SKM-1 (cell line): Measurements from ENCODE around the gene CALML5.

Experiments used
- DNase-seq: peaks from one replicate; lab custom pipeline; 2025; ENCODE audit not compliant: unreplicated experiment; lab: John Stamatoyannopoulos, UW

Gene CALML5

DNA sequence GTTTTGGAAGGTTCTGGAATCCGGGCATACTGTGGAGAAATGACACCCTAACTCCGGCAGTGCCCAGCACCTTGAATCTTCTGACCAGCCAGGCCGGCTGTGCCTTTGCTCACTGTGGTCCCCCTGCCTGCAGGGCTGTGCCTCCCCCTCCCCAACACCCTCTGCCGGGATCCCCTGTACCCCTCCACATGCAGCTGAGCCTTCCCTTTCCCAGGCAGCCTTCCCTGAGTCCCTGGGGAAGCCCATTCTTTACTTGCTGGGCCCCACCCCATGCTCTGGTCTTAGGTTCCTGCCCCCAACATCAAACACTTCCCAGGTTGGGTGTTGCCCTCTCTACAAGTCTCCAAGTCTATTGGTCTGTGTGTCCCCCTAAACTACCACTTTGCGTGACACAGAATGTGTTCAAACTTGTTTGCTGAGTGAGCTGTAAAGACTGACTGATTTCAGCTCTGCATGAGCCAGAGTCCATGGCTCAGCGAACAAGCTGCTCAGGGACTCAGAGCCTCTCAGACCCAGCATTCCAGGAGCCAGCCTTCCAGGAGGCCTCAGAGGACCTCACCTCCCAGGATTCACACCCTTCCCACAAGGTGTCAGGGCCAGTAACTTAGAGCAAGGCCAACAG, 31.6 kb downstream of the CALML5 start:
- DNase-seq: no peak

- no peak for DNase-seq
Measured at GRCh38 chr10:5467207-5467535, 32.2 kb downstream of the CALML5 start.

DNA sequence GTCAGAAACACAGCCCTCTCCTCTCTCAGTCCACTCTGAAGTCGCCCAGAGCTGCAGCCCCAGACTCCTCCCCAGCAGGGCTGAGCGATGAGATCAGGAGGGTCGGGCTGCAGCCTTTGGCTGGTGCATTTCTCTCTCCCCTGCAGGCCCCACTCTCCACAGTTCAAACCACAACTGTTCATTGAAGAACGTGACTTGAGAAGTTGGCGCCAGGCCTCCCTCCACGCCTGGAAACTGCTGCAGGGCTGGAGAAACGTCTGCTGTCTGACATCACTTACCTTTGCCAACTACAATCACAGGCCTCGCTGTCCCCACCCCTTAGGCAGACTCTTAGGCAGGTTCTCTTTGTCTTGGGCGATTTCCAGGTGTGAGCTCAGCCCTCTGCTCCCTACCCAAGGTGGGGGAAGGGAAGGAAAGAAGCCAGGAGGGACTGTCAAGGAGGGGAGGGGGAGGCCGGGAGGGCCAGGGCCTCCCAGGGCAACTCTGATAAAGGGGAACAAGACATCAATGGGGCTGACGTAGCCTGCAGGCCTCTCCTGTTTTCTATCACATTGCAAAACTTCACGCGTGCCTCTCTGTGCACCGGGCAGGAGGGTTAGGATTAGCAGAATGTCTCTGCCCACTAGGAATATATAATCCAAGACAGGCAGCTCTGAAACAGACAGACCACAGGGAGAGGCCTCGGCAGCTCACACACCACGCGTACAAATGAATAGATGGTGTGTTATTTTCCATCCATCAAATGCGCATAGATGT, 32.7 kb downstream of the CALML5 start:
- no peak for DNase-seq

GRCh38 chr10:5465976-5466450, 33.4 kb downstream of the CALML5 start:
- no peak for DNase-seq

GRCh38 chr10:5464546-5464945, 34.8 kb downstream of the CALML5 start:
- DNase-seq: no peak

GRCh38 chr10:5462841-5463293, 36.5 kb downstream of the CALML5 start:
- DNase-seq: no peak

- DNase-seq: no peak
Measured at GRCh38 chr10:5461914-5462840, 37.2 kb downstream of the CALML5 start.

- DNase-seq: no peak
Measured at GRCh38 chr10:5461203-5461588, 38.2 kb downstream of the CALML5 start.

GRCh38 chr10:5460468-5461202, 38.7 kb downstream of the CALML5 start:
- no peak for DNase-seq

- no peak for DNase-seq
Measured at GRCh38 chr10:5458949-5459747, 40.2 kb downstream of the CALML5 start.

- DNase-seq: no peak
Measured at GRCh38 chr10:5458425-5458824, 40.9 kb downstream of the CALML5 start.

GRCh38 chr10:5457741-5458140, 41.6 kb downstream of the CALML5 start:
- DNase-seq: no peak

DNA sequence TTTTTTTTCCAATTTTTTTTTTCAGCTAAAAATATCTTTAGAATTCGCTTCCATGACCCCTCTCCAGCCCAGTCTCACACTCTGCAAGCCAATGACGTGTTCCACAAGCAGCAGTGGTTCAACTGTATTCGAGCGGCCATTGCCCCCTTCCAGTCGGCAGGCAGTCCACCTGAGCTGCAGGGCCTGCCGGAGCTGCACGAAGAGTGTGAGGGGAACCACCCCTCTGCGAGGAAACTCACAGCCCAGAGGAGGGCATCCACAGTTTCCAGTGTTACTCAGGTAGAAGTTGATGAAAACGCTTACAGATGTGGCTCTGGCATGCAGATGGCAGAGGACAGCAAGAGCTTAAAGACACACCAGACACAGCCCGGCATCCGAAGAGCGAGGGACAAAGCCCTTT, 42.8 kb downstream of the CALML5 start:
- DNase-seq: no peak

DNA sequence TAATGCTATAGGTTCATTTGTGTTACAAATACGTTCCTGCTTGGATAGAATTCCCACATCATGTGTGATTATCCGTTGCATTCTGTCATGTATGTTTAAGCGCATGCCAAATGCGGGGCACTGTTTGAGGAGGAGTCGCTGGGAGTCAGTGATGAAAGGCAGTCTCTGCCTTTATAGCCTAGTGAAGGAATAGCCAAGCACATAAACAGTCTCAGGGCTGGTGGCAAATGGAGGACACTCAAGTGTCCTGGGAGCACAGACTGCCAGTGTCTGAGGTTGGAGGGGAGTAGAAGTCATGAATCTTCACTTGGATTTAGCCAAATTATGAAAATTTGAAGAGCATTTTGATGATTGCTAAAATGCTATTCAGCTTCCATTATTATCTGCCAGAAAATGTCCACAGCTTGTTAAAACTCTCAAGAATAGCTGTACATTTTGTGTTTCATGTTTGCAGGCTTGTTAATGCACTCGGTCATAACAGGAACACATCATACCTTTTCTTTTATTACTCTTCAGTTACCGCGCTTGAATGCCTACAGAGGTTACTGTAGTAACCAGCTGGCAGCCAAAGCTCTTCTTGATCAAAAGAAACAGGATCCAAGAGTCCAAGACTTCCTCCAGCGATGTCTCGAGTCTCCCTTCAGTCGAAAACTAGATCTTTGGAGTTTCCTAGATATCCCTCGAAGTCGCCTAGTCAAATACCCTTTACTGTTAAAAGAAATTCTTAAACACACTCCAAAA, 45.5 kb downstream of the CALML5 start:
- no peak for DNase-seq

DNA sequence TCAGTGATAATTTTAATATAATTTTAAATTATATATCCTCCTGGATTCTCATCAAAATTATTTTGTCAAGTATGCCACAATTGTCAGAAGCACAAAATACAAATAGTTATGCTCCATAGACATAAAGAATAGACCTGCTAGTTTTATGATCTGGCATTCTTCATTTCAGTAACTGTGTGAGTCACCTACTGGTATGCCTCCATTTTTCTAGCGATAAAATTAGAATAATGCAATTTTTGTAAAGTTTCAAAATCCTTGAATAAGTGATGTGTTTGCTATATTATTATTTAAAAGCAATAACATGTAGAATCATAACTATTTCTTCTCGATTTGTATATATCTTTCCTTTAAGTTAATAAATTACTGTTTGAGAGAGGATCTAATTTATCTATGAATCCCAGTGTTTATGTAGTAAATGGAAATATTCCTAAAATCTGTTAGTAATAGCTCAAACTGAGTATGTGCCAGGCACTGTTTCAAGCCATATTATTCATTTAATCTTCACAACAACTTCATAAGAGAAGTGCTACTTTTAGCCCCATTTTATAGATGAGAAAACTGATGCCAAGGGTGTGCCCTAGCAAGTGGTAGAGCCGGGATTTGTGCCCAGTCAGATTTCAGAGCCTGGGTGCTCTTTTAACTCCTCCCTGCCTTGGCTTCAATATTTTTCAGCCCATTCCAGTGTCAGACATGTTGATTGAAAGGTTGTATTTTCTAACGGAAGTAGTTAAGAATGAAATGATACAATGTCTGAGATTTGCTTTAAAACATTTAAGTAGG, 48.6 kb downstream of the CALML5 start:
- DNase-seq: no peak

DNA sequence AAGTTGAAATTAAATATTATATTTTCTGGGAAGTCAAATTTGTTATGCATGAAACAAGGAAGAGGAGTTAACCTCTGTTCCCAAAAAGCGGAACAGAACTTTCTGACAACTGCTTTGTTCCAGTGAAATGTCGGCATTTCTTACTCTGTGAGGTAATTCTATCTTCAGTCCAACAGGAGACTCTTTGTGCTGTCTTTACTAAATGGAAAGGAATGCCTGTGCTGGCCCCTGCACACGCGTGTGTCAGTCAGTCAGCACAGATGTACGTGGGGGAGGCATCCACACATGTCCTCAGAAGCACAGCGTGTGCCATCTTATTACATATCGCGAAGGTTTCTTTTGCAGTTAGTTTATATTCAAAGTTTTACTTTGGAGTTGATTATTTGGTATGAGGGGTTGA, 49.5 kb downstream of the CALML5 start:
- no peak for DNase-seq

DNA sequence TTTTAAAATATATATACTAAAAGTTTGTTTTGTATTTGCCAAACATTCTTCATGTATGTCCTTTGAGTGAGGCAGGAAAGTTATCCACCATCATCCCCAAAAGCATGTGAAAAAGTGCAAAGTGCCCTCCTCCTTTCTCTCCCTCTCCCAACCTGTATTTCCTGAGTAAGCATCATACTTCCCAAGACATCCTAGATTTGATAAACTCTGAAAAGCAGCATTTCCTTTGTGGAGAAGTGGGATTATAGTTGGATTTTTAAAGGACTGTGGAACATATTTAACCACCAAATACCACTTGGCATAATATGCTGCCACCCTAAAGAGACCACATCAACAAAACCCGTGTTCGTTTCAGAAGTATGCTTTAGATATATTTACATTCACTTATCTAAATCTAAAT, 50.1 kb downstream of the CALML5 start:
- DNase-seq: no peak
